GM21528 (cell line): Measurements from ENCODE around the gene GAST.

Source experiments
- ATAC-seq: cut with Tn5 transposase; IDR thresholded peaks from one replicate; pipeline ENCODE4 v1.9.1; 2021; ENCODE audit warnings: mild to moderate bottlenecking, moderate library complexity; ENCODE audit not compliant: unreplicated experiment, low FRiP score

Gene GAST

DNA sequence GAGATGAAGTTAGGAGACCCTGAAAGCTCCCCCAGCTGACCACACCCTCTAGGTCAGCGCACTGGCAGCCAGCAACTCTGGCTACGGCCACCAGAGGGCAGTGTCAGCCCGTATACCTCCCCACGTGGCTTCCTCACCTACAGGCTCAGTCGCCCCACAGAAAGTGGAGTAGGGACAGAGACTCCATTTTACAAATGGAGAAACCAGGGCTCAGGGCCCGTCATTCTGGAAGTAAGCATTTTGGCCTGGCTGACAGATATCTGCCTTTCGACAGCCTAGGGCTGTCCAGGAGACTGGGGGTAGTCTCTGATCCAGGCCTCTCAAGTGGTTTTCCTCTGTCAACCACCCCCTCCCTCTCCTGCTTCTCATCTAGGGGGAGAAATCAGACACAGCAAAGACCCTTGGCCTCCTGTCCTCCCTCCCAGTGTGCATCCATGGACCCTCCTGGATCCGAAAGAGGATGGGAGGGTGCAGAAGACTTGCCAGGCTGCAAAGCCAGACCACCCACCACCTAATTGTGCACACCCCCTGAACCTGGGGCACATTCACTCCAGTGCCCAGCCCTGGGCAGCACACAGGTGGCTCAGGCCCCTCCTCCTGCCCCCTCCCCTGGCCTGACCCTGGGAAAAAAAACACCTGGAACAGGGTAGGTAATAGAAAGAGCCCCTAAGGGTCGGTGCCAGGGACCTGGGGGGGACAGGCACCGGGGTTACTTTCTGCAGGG is 26.1 kb downstream of the GAST start:
- peak; percentile 73 for ATAC-seq

GRCh38 chr17:41738801-41739112 is 26.6 kb downstream of the GAST start:
- no peak for ATAC-seq

DNA sequence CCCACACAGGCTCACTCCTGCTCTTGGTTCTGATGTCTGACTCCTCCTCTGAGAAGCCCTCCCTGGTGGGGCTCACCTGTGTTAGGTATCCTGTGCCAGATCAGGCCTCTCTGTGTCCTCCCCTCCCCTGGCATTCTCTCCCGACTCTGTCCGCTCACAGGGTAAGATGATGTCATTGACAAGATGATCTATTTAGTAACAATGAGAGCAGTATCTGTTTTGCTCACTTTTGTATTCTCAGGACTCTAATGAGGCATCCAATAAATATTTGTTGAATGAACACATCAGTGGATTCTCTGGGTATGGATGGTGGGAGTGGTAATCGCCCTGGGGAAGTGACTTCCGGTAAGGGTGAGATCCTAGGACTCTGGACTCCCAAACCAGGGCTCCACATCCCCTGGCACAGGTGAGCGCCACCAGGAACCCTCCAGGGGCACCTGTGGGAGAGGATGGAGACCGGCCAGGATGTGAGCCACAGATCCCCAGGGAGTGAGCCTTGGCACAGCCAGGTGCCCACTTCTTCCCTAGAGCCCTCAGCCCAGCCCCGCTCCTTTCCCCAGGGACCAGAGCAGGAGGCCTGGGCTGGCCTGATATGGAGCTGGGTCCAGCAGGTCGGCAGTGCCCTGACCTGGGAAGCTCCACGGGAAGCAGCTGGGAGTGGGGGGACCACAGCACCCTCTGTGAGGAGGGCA is 27.7 kb downstream of the GAST start:
- no peak for ATAC-seq

DNA sequence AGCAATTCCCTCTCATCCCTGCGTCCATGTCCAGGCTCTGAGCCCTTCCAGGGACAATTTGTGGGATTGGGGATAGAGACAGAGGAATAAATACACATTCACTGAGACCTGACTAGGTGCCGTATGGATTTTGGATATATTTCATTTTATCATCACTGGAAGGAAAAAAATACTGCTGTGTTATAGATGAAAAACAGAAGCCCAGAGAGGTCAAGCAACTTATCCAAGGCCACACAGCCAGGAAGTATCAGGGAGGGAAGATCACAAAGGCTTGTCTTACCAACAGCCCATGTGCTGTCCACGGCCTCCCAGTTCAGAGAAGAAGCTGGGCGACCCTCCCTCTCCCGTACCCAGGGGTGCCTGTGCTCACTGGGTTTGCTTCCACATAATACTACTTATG is 28.4 kb downstream of the GAST start:
- ATAC-seq, result no peak

GRCh38 chr17:41741709-41742108 is 29.6 kb downstream of the GAST start:
- no peak for ATAC-seq

DNA sequence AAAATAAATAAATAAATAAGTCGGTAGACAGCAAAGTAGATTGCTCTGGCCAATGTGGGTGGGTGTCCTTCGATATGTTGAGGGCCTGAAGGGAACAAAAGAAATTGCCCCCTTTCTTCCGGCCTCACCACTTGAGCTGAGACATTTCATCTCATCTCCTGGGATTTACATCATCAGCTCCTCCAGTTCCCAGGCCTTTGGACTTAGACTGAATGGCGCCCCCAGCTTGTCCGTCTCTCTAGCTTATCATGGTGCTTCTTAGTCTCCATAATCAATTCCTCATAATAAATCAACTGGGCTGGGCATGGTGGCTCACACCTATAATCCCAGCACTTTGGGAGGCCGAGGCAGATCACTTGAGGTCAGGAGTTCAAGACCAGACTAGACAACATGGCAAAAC is 36.1 kb downstream of the GAST start:
- no peak for ATAC-seq

DNA sequence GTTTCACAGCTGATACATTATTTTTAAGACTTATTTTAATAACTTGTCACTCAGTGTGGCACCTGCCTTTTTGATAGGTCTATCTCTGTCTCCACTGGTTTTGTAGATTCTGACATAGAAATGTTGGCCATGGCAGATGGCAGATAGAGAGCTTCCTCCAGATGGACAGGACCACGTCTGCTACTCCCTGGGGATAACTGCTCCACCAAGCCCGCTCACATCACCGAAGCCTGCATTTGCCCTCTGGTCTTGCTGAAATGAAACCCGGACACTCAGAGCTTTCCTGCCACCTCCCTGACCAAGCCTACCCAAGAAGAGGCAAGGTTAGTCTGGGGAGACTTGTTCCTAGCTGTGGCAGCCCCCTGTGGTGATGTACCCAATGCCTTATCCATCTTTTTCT is 38.7 kb downstream of the GAST start:
- ATAC-seq, result no peak

GRCh38 chr17:41751288-41751687 is 39.2 kb downstream of the GAST start:
- no peak for ATAC-seq

GRCh38 chr17:41754066-41754465 is 41.9 kb downstream of the GAST start:
- ATAC-seq, result no peak

DNA sequence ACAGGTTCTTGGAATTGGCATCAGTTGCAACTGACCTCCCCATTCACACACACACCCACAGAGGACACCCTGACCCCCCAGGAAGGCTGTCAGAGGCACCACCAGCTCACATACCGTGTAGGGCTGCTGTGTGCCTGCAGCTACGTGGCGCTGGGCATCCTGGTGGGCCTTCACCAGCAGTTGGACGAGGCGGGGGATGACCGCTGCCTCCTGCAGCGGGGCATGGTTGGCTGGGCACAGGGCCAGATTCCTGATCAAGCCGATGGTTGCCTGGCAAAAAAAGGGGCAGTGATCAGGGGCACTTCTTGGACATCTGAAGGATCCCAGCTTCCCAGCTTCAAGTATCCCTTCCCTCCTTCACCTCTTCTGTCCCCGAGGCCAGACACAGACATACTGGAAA is 46.5 kb downstream of the GAST start:
- no peak for ATAC-seq

GRCh38 chr17:41760878-41761277 is 48.7 kb downstream of the GAST start:
- no peak for ATAC-seq

- no peak for ATAC-seq
These were observed 50.3 kb downstream of the GAST start for GRCh38 chr17:41762391-41762790.

DNA sequence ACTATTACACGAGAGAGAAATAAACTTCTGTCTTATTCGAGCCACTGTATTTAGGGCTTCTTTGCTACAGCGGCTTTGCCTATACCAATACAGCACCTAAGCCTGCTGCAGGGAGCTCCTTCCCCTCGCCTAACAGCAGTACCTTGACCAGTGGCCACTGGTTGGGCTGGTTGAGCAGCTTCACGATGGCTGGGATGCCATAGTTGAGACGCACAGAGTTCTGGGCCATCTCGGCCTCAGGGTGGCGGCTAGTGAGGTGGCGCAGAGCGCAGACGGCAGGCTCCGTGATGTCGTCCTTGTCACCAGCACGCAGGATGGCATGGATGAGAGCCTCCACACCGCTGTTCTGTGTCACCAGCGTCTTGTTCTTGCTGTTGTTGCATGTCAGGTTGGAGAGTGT is 50.7 kb downstream of the GAST start:
- ATAC-seq, result no peak

- no peak for ATAC-seq
These were observed 51.2 kb downstream of the GAST start for GRCh38 chr17:41763327-41763726.
